Measurements from ENCODE around the gene ASPN.

GRCh38 chr9:92422611-92423338, 59.5 kb downstream of the ASPN start:
- TF ChIP-seq CTCF (IDR thresholded peaks at IDR 0.05; ENCODE audit: poor library complexity, severe bottlenecking) (no peak), SMC3 (conservative IDR thresholded peaks at IDR 0.05; ENCODE audit: poor library complexity) (no peak), POLR2AphosphoS5 (IDR thresholded peaks at IDR 0.05) (no peak), MXI1 (conservative IDR thresholded peaks at IDR 0.05; ENCODE audit: poor library complexity, severe bottlenecking) (no peak), TAF1 (IDR thresholded peaks at IDR 0.05; ENCODE audit: low read depth) (no peak)

All from neural cell (in vitro differentiated cells).